WI38 (cell line): Measurements from ENCODE around the gene TMCO6.

Source experiments
- H3K4me3 ChIP-seq: 2 replicates; pipeline ENCODE4 v1.5.1; 2011; ENCODE audit warnings: low read depth, mild to moderate bottlenecking, control low read depth, low read length
- CTCF ChIP-seq: IDR thresholded peaks from 2 replicates; pipeline ENCODE4 v1.5.1; 2012; ENCODE audit warnings: low read depth, mild to moderate bottlenecking, control low read depth, low read length

Gene TMCO6

DNA sequence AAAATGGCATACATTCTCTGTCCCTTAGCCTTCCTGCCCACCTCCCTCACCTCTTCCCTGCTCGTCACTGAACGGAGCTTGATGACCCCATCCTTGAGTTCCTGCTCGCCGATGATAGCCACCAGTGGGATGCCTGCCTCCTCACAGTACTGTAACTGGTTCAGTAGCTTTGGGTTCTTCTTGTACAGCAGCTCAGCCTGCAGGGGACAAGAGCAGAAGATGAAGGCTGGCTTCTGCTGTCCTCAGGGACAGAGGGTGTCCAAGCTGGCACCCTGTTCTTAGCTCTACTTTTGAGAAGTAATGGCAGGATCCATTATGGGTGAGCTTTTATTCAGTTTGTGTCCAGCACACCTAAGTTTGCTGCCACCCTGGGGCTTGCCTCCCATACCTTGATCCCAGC is 35.4 kb downstream of the TMCO6 start:
- TF ChIP-seq CTCF, result no peak
- no peak overlapping the region for H3K4me3 ChIP-seq

DNA sequence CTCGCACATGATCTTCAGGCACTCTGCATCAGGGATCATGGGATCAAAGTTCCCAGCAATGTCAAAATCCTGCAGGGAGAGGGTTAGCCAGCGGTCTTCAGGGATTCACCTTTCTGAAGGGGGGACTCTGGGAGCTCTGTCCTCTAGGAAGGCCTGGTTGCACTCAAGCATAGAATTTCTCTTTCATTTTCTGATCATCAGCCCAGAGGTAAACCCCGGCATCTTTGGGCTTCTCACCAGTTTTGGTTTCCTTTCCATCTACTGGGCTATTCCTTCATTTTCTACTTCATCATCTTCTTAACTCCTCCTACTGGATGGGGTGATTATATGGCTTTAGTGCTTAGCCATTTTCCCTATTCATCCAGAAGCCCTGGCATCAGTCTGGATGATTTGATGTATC is 38.7 kb downstream of the TMCO6 start:
- no peak for TF ChIP-seq CTCF
- no peak overlapping the region for H3K4me3 ChIP-seq

GRCh38 chr5:140678993-140679392 is 39.7 kb downstream of the TMCO6 start:
- no peak for TF ChIP-seq CTCF
- no peak overlapping the region for H3K4me3 ChIP-seq

DNA sequence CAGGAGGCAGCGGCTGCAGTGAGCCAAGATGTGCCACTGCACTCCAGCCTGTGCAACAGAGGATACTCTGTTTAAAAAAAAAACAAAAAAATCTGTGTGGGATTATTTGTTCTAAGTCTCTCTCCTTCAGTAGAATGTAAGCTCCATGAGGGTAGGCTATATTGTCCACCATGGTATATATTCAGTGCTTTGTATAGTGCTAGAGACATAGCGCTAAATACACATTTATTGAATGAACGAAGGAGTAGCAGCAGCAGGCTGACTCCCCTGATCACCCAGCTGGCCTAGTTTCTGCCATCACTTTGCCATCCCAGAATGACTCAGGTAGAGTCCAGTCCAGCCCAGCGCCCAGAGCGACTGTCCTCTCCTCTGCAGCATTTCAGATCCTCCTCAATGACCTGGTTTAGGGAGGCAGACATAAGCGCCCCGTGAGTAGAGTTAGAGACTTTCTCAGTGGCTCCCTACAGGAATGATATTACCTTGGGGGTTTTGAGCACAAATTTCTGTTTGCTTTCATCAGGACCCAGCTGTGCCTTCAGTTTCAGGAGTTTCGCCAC is 51.2 kb downstream of the TMCO6 start:
- no peak for TF ChIP-seq CTCF
- H3K4me3 ChIP-seq, result peak overlapping the region; percentile 95

DNA sequence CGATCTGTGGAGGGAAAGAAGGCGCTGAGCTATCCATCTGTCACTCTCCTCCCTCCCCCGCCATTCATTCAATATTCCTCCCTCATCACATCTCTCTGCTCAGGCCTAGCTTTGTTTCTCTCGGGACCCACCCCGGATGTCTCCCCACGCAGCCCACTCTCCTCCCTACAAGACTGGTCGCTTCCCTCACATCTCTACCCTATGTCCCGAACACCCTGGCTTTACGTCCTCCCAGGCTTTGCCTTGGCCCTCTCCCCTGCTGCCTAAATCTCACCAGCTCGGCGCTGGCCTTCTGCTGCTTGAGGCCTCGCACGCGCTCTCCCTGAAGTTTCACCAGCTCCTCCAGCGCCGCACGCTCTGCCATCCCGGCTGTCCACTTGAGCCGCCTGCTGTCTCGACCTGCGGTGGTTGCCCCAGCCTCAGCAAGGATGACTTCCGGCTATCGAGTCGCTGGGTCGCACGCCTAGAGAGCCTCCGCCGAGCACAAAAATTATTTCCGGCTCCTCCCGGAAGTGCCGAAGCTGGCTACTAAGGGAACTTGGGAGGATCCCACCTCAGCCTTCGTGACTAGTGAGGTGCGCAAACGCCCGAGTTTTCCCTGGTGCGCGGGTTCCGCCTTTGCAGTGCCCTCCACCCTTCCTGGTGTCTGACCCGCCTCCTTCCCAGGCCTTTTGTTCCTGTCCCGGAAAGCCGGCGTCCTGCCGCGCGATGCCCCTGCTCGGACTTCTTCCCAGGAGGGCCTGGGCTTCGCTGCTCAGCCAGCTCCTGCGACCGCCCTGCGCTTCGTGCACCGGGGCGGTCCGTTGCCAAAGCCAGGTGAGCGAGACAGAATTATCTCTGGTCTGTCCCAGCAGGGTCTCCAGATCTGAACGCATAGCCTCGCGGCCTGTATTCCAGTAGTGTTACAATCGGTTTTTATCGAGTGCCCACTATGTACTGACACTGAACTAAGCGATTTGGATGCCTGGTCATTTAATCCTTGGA is 52.0 kb downstream of the TMCO6 start, which contains the start of the genes HARS1 and HARS2:
Gene HARS1, minus strand, starts transcription at position 430 of the 984 bp plus-strand sequence. Its CDS starts 66 bp downstream, at position 364.
Gene HARS2, plus strand, starts transcription at position 515 of the 984 bp plus-strand sequence. Its CDS starts 194 bp downstream, at position 709.
- TF ChIP-seq CTCF, result no peak
- H3K4me3 ChIP-seq, result peak within 1 kb of the TSS; percentile 95

- H3K4me3 ChIP-seq, result no peak overlapping the region
- TF ChIP-seq CTCF, result no peak
Measured at GRCh38 chr5:140694276-140694675, 55.0 kb downstream of the TMCO6 start.
